A549 (cell line): ENCODE data around the gene PODXL2. TPM values are rescaled to one million over a fixed set of nuclear protein-coding genes. Genes with fewer than 3 reads are reported as not detected.

Experiments used
- ATAC-seq, 2 experiments: fragments of 200-7000 bp in 1 of 2; fragments of >200 bp in 1 of 2; cut with Nextera tagmentation in 1 of 2; cut with Tn5 transposase in 1 of 2; 3 replicates each; pipeline versions ENCODE4 v1.8.0 to v1.9.1; 2018 to 2020; ENCODE audit warnings: mild to moderate bottlenecking in 1 of 2, moderate library complexity in 1 of 2
- CTCF ChIA-PET: fragments of 300-600 bp; sonication (Branson Sonifier 250); formaldehyde crosslinking; extraction: SDS; loops from one replicate; lab custom pipeline; 2021; ENCODE audit warnings: antibody characterized with exemption, inconsistent platforms; lab: Yijun Ruan, JAX
- POLR2A ChIA-PET: fragments of 350-600 bp; formaldehyde crosslinking; extraction: SDS; loops from one replicate; lab custom pipeline; 2021; ENCODE audit warnings: antibody characterized with exemption, inconsistent platforms; lab: Yijun Ruan, JAX
- DNase-seq, 2 experiments: peaks; one replicate each; pipeline versions ENCODE4 v3.0.0 to v3.0.0-alpha.2; 2011 to 2016; ENCODE audit warnings: low read depth in 1 of 2, low spot score in 1 of 2
- FAIRE-seq: peaks from 2 replicates; lab custom pipeline; 2011; peaks lifted over from hg19 to GRCh38; lab: Jason Lieb, UNC
- H3K27ac ChIP-seq, 2 experiments: fragments of >200 bp; sonication (Bioruptor Twin); formaldehyde crosslinking; 3 replicates each; pipeline ENCODE4 v1.5.1; 2016 to 2017
- H3K4me1 ChIP-seq: fragments of >200 bp; sonication (Bioruptor Twin); formaldehyde crosslinking; 3 replicates; pipeline ENCODE4 v1.6.1; 2016
- H3K4me2 ChIP-seq: fragments of >200 bp; sonication (Bioruptor Twin); formaldehyde crosslinking; 3 replicates; pipeline ENCODE4 v1.6.1; 2016
- H3K4me3 ChIP-seq: fragments of >200 bp; sonication (Bioruptor Twin); formaldehyde crosslinking; 3 replicates; pipeline ENCODE4 v1.5.1; 2016
- H3K9me3 ChIP-seq: fragments of >200 bp; sonication (Bioruptor Twin); formaldehyde crosslinking; 3 replicates; pipeline ENCODE4 v1.6.1; 2016
- CHD2 ChIP-seq: fragments of 150-350 bp; IDR thresholded peaks from 2 replicates; pipeline ENCODE4 v1.6.1; 2014; ENCODE audit warnings: low read length; ENCODE audit not compliant: partially characterized antibody
- EHF ChIP-seq: fragments of 250-450 bp; sonication (Bioruptor Pico); IDR thresholded peaks from 2 replicates; pipeline ENCODE4 v1.5.0; 2020; ENCODE audit warnings: mild to moderate bottlenecking
- EHMT2 ChIP-seq: fragments of 200-600 bp; sonication (generic); IDR thresholded peaks from 2 replicates; pipeline ENCODE4 v1.6.1; 2016; ENCODE audit warnings: antibody characterized with exemption, low read depth, mild to moderate bottlenecking, moderate library complexity
- ESRRA ChIP-seq: fragments of 150-350 bp; IDR thresholded peaks from 2 replicates; pipeline ENCODE4 v1.6.1; 2014; ENCODE audit warnings: mild to moderate bottlenecking, low read length, borderline replicate concordance
- FOSL2 ChIP-seq, 2 experiments: fragments of 450-650 bp in 1 of 2; fragments of >200 bp in 1 of 2; sonication (Bioruptor Twin) in 1 of 2; formaldehyde crosslinking; IDR thresholded peaks; 2 replicates each; pipeline versions ENCODE4 v1.5.0 to v1.6.1; 2016 to 2020; ENCODE audit warnings: mild to moderate bottlenecking in 1 of 2, moderate library complexity in 1 of 2
- FOXS1 ChIP-seq: fragments of 250-450 bp; sonication (Bioruptor Pico); IDR thresholded peaks from 2 replicates; pipeline ENCODE4 v1.5.0; 2020; ENCODE audit warnings: mild to moderate bottlenecking, moderate library complexity
- GATA3 ChIP-seq: IDR thresholded peaks from 2 replicates; pipeline ENCODE4 v1.6.1; 2012; ENCODE audit warnings: borderline replicate concordance
- HDAC2 ChIP-seq: fragments of 200-600 bp; sonication (generic); IDR thresholded peaks from 2 replicates; pipeline ENCODE4 v1.6.1; 2016
- HOXB13 ChIP-seq: fragments of 250-450 bp; sonication (Bioruptor Pico); IDR thresholded peaks from 2 replicates; pipeline ENCODE4 v1.5.0; 2020; ENCODE audit warnings: low read depth, mild to moderate bottlenecking, moderate library complexity
- KDM5A ChIP-seq: fragments of 200-600 bp; sonication (generic); IDR thresholded peaks from 2 replicates; pipeline ENCODE4 v1.6.1; 2016; ENCODE audit warnings: antibody characterized with exemption, mild to moderate bottlenecking
- MAFK ChIP-seq: fragments of 450-650 bp; IDR thresholded peaks from 2 replicates; pipeline ENCODE4 v1.6.1; 2014; ENCODE audit not compliant: partially characterized antibody
- MYC ChIP-seq: IDR thresholded peaks from 2 replicates; pipeline ENCODE4 v1.6.1; 2012; ENCODE audit warnings: mild to moderate bottlenecking, inconsistent platforms, low read length, improper control_type of control experiment, borderline replicate concordance
- NFE2L2 ChIP-seq: fragments of 150-350 bp; conservative IDR thresholded peaks from 2 replicates; pipeline ENCODE4 v1.6.1; 2014; ENCODE audit warnings: low read length
- NR3C1 ChIP-seq: fragments of >200 bp; sonication (Bioruptor Twin); formaldehyde crosslinking; IDR thresholded peaks from 3 replicates; pipeline ENCODE4 v1.6.1; 2017
- POLR2AphosphoS2 ChIP-seq: conservative IDR thresholded peaks from 2 replicates; pipeline ENCODE4 v1.6.1; 2012; ENCODE audit warnings: low read length, improper control_type of control experiment, inconsistent platforms
- RCOR1 ChIP-seq: fragments of 150-350 bp; IDR thresholded peaks from 2 replicates; pipeline ENCODE4 v1.6.1; 2014; ENCODE audit warnings: antibody characterized with exemption, low read length, low read depth
- RFX5 ChIP-seq: fragments of 450-650 bp; IDR thresholded peaks from 2 replicates; pipeline ENCODE4 v1.7.1; 2014; ENCODE audit warnings: antibody characterized with exemption, mild to moderate bottlenecking, moderate library complexity
- RNF2 ChIP-seq: fragments of 200-600 bp; sonication (generic); IDR thresholded peaks from 2 replicates; pipeline ENCODE4 v1.6.1; 2016; ENCODE audit warnings: low read depth, mild to moderate bottlenecking, antibody characterized with exemption, moderate library complexity, borderline replicate concordance
- TFCP2L1 ChIP-seq: fragments of 250-450 bp; sonication (Bioruptor Pico); IDR thresholded peaks from 2 replicates; pipeline ENCODE4 v1.5.0; 2021; ENCODE audit warnings: mild to moderate bottlenecking
- TP53 ChIP-seq: fragments of 250-450 bp; sonication (Bioruptor Pico); IDR thresholded peaks from 2 replicates; pipeline ENCODE4 v1.5.0; 2021; ENCODE audit warnings: mild to moderate bottlenecking, moderate library complexity
- ZSCAN20 ChIP-seq: fragments of 250-450 bp; sonication (Bioruptor Pico); IDR thresholded peaks from 2 replicates; pipeline ENCODE4 v1.8.0; 2022; ENCODE audit warnings: mild to moderate bottlenecking, moderate library complexity
- WGBS: methylation state at CpG from one replicate; pipeline ENCODE4 v1.1.6; 2017; ENCODE audit errors: missing lambda C conversion rate; 5-methylcytosine and 5-hydroxymethylcytosine counted together
- polyA plus RNA-seq, 4 experiments: library from polyadenylated mRNA; depleted of rRNA in 3 of 4; stranded (reverse); fragments of >200 nt; fragmentation: RNase III in 1 of 4; extraction: RNeasy Plus Mini Kit Qiagen cat#74134 plus additional on column Dnase treatment in 1 of 4; gene quantifications; 2 replicates in 3 of 4; 3 replicates in 1 of 4; pipeline ENCODE4 v1.2.3, GENCODE V29; 2011 to 2017
- TF ChIP-seq, protein P1 (sequence below): fragments of >200 bp; sonication (Bioruptor Twin); formaldehyde crosslinking; IDR thresholded peaks from 2 replicates; pipeline ENCODE4 v1.6.1; 2016
- TF ChIP-seq, protein P2 (sequence below): fragments of 150-350 bp; IDR thresholded peaks from 2 replicates; pipeline ENCODE4 v1.6.1; 2014; ENCODE audit warnings: low read depth, mild to moderate bottlenecking, low read length
- TF ChIP-seq, protein P3 (sequence below): fragments of >200 bp; sonication (Bioruptor Twin); formaldehyde crosslinking; IDR thresholded peaks from 3 replicates; pipeline ENCODE4 v1.6.1; 2016
- TF ChIP-seq, protein P4 (sequence below): fragments of 250-450 bp; sonication (Bioruptor Pico); IDR thresholded peaks from 2 replicates; pipeline ENCODE4 v1.5.0; 2021; ENCODE audit warnings: mild to moderate bottlenecking, moderate library complexity, borderline replicate concordance

PODXL2 gene
- polyA plus RNA-seq, 2 of the 4 experiments (the other 2 are of a cell fraction), result 4.2 to 5.5 TPM

DNA sequence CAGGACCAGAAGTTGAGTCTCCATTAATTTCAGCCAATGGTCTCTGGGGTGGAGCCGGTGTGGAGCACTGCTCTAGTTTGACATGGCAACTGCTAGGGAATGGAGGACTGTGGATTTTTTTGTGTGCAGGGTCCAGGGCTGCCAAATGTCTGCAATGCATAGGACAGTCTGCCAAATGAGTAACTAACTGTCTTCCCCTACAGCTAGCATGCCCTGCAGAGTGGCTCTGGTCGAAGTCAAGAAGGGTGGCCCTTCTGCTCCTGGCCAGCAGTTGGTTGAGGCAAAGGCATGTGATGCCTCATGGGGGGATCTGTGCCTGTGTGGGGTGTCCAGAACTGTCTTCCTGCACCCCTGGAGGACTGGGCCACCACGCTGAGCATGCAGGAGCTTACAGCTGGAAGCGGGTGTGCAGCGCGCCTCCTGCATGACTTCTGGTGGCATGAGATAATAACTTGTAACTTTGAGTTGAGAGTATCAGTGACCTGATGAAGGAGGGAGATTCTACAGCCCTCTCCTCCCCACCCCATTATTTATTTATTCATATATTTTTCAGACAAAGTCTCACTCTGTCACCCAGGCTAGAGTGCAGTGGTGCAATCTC is 43.1 kb upstream of the PODXL2 start:
- DNase-seq, result no peak
- Histone ChIP-seq H3K27ac (no peak overlapping the region), H3K4me1 (peaks cover 9% of the 10 kb centered on the region; the same call in 1 of the 3 replicates), H3K9me3 (no peaks in the 10 kb centered on the region), H3K4me2 (no peak overlapping the region), H3K4me3 (no peak overlapping the region)
- no peak for ATAC-seq
- TF ChIP-seq KDM5A (no peak), POLR2AphosphoS2 (no peak), ESRRA (no peak), CHD2 (no peak), HDAC2 (no peak), RNF2 (no peak), RCOR1 (no peak), MAFK (no peak), NR3C1 (no peak), FOSL2 (IDR thresholded peaks at IDR 0.05) (no peak), FOSL2 (CRISPR knock-in tag; IDR thresholded peaks at IDR 0.05) (no peak), HOXB13 (no peak), RFX5 (no peak), NFE2L2 (no peak)
- TF ChIP-seq, protein P1, sequence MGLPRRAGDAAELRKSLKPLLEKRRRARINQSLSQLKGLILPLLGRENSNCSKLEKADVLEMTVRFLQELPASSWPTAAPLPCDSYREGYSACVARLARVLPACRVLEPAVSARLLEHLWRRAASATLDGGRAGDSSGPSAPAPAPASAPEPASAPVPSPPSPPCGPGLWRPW, result no peak
- TF ChIP-seq, protein P2, sequence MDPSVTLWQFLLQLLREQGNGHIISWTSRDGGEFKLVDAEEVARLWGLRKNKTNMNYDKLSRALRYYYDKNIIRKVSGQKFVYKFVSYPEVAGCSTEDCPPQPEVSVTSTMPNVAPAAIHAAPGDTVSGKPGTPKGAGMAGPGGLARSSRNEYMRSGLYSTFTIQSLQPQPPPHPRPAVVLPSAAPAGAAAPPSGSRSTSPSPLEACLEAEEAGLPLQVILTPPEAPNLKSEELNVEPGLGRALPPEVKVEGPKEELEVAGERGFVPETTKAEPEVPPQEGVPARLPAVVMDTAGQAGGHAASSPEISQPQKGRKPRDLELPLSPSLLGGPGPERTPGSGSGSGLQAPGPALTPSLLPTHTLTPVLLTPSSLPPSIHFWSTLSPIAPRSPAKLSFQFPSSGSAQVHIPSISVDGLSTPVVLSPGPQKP, result no peak
- TF ChIP-seq, protein P3, sequence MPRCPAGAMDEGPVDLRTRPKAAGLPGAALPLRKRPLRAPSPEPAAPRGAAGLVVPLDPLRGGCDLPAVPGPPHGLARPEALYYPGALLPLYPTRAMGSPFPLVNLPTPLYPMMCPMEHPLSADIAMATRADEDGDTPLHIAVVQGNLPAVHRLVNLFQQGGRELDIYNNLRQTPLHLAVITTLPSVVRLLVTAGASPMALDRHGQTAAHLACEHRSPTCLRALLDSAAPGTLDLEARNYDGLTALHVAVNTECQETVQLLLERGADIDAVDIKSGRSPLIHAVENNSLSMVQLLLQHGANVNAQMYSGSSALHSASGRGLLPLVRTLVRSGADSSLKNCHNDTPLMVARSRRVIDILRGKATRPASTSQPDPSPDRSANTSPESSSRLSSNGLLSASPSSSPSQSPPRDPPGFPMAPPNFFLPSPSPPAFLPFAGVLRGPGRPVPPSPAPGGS, result no peak
- POLR2A ChIA-PET, result no interaction called here
- 100% methylated on average over 4 of the region's 6 CpGs for WGBS
- FAIRE-seq, result no peak
- CTCF ChIA-PET, result interaction anchor here (0.6 to 9.3 kb wide), 3 partner anchors 11 to 412 kb away, joined by 3 to 64 read pairs (median 4); no protein-coding TSS in a partner anchor

DNA sequence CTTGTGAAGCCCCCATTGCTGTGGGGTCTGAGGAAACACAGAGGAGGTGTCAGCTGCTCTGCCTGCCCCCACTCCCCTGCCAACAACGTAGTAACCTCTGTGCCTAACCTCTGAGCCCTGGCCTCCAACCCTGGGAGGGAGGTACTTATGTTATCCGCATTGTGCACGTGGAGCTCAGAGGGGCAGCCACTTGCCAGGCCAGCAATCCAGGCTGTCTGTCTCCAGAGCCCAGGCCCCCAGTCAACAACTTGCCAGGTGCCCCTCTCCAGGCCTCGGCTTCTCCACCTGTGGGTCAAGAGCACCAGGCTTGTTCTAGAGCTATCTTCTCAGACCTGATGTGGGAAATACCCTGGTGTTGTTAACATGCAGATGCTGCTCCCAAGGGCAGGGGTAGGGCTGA is 41.1 kb upstream of the PODXL2 start:
- DNase-seq, result no peak
- WGBS, result 81% methylated on average over 3 of the region's 4 CpGs
- FAIRE-seq, result no peak
- no peaks in the 10 kb centered on the region for H3K9me3 ChIP-seq
- H3K4me3 ChIP-seq, result no peak overlapping the region
- peaks cover 20% of the 10 kb centered on the region for H3K4me1 ChIP-seq
- no peak overlapping the region for H3K27ac ChIP-seq
- no peak overlapping the region for H3K4me2 ChIP-seq
- TF ChIP-seq MYC, result no peak
- TF ChIP-seq GATA3, result no peak
- TF ChIP-seq HDAC2, result no peak
- no peak for TF ChIP-seq FOXS1
- TF ChIP-seq, protein P1, result no peak
- TF ChIP-seq TP53, result no peak
- TF ChIP-seq POLR2AphosphoS2, result no peak
- TF ChIP-seq MAFK, result no peak
- TF ChIP-seq ZSCAN20 (CRISPR knock-in tag), result no peak
- TF ChIP-seq TFCP2L1 (CRISPR knock-in tag), result no peak
- no peak for TF ChIP-seq EHMT2
- TF ChIP-seq, protein P4, sequence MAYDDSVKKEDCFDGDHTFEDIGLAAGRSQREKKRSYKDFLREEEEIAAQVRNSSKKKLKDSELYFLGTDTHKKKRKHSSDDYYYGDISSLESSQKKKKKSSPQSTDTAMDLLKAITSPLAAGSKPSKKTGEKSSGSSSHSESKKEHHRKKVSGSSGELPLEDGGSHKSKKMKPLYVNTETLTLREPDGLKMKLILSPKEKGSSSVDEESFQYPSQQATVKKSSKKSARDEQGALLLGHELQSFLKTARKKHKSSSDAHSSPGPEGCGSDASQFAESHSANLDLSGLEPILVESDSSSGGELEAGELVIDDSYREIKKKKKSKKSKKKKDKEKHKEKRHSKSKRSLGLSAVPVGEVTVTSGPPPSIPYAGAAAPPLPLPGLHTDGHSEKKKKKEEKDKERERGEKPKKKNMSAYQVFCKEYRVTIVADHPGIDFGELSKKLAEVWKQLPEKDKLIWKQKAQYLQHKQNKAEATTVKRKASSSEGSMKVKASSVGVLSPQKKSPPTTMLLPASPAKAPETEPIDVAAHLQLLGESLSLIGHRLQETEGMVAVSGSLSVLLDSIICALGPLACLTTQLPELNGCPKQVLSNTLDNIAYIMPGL, result no peak
- no peak for TF ChIP-seq EHF (CRISPR knock-in tag)
- TF ChIP-seq, all 56 proteins: peak for 0
- ChIA-PET CTCF (interaction anchor here (1.6 to 9.3 kb wide), 2 partner anchors 13 to 40 kb away, joined by 3 to 64 read pairs; no protein-coding TSS in a partner anchor), POLR2A (interaction anchor here (2.1 kb wide), 1 partner anchor 10 kb away, joined by 10 read pairs; the partner anchor contains the start of gene MCM2)
- no peak for ATAC-seq
